ENCODE results near the gene INVS. TPM values are rescaled to one million over a fixed set of nuclear protein-coding genes. Genes with fewer than 3 reads are reported as not detected.

INVS gene
- total RNA-seq, 2 donors from 2014 or later, result 37.8 to 46.8 TPM

DNA sequence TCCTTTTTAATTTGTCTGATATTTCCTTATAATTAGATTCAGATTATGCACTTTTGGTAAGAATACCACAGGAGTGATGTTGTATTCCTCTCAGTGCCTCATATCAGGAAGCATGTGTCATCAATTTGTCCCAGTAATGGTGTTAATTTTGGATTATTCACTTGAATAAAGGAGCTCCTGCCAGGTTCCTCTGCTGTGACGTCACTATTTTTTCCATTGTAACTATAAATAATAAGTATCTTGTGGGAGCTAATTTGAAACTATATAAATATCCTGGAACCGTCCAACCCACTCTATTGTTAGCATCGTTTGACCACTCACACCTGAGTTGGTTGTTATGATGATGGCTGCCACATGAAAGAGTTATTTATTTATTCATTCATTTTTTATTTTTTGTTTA lies 107.9 kb downstream of the INVS start:
- DNase-seq (ENCODE audit: low spot score) (no peak), ATAC-seq (ENCODE audit: insufficient number of reproducible peaks, low FRiP score, low read depth) (no peak)
- Histone ChIP-seq H3K4me1 (ENCODE audit: control insufficient read depth in 1 of 2, low read depth in 2 of 2) (no peaks in the 10 kb centered on the region), H3K36me3 (no peaks in the 10 kb centered on the region), H3K27me3 (replicated peaks; ENCODE audit: insufficient read depth) (no peaks in the 10 kb centered on the region), H3K9me3 (no peaks in the 10 kb centered on the region), H3K4me3 (no peak overlapping the region), H3K27ac (no peak overlapping the region)
- TF ChIP-seq, protein P1, sequence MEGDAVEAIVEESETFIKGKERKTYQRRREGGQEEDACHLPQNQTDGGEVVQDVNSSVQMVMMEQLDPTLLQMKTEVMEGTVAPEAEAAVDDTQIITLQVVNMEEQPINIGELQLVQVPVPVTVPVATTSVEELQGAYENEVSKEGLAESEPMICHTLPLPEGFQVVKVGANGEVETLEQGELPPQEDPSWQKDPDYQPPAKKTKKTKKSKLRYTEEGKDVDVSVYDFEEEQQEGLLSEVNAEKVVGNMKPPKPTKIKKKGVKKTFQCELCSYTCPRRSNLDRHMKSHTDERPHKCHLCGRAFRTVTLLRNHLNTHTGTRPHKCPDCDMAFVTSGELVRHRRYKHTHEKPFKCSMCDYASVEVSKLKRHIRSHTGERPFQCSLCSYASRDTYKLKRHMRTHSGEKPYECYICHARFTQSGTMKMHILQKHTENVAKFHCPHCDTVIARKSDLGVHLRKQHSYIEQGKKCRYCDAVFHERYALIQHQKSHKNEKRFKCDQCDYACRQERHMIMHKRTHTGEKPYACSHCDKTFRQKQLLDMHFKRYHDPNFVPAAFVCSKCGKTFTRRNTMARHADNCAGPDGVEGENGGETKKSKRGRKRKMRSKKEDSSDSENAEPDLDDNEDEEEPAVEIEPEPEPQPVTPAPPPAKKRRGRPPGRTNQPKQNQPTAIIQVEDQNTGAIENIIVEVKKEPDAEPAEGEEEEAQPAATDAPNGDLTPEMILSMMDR (IDR thresholded peaks at IDR 0.05), result no peak

DNA sequence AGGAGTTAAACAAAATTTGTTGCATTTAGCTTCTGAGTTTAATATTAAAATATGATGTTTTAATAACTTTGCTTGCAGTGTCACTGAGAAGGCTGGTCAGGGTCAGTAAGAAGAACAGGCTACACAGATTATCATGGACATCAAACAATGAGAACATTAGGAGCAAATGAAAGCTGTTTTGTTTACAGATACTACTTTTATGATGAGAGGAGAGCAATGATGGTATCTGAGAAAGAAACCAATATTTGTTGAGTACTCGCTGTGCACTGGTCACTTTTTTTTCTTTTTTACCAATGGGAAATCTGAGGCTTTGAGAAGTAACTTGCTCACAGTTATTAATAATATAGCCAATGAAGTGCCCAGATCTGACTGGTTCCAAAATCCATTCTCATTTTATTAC lies 109.6 kb downstream of the INVS start:
- Histone ChIP-seq H3K9me3 (no peaks in the 10 kb centered on the region), H3K36me3 (no peaks in the 10 kb centered on the region), H3K27ac (no peak overlapping the region), H3K27me3 (replicated peaks; ENCODE audit: insufficient read depth) (no peaks in the 10 kb centered on the region), H3K4me3 (no peak overlapping the region), H3K4me1 (ENCODE audit: control insufficient read depth in 1 of 2, low read depth in 2 of 2) (no peaks in the 10 kb centered on the region)
- TF ChIP-seq, protein P1 (IDR thresholded peaks at IDR 0.05), result no peak
- DNase-seq (ENCODE audit: low spot score) (no peak), ATAC-seq (ENCODE audit: insufficient number of reproducible peaks, low FRiP score, low read depth) (no peak)

DNA sequence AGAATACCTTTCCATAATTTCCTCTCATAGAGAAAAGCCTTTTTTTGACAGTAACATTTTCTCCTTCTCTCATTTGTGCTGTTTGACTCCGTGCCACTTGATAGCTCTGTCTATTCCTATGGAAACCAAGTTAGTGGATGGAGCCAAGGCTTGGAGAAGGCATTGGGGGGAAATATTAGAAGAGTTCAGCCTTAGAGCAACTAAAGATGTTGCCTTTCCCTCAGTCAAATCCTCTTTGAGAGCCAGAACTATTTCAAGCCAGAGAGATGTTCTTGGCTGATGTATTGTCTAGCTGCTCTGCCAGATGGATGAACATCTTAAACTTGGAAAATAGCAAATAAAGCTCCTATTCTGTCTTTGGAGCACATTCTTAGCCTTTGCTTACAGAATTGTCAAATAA lies 112.4 kb downstream of the INVS start:
- Histone ChIP-seq H3K27ac (no peak overlapping the region), H3K4me1 (ENCODE audit: control insufficient read depth in 1 of 2, low read depth in 2 of 2) (no peaks in the 10 kb centered on the region), H3K27me3 (replicated peaks; ENCODE audit: insufficient read depth) (no peaks in the 10 kb centered on the region), H3K4me3 (no peak overlapping the region), H3K9me3 (no peaks in the 10 kb centered on the region), H3K36me3 (no peaks in the 10 kb centered on the region)
- DNase-seq (ENCODE audit: low spot score) (no peak), ATAC-seq (ENCODE audit: insufficient number of reproducible peaks, low FRiP score, low read depth) (no peak)
- TF ChIP-seq, protein P1 (IDR thresholded peaks at IDR 0.05), result no peak

DNA sequence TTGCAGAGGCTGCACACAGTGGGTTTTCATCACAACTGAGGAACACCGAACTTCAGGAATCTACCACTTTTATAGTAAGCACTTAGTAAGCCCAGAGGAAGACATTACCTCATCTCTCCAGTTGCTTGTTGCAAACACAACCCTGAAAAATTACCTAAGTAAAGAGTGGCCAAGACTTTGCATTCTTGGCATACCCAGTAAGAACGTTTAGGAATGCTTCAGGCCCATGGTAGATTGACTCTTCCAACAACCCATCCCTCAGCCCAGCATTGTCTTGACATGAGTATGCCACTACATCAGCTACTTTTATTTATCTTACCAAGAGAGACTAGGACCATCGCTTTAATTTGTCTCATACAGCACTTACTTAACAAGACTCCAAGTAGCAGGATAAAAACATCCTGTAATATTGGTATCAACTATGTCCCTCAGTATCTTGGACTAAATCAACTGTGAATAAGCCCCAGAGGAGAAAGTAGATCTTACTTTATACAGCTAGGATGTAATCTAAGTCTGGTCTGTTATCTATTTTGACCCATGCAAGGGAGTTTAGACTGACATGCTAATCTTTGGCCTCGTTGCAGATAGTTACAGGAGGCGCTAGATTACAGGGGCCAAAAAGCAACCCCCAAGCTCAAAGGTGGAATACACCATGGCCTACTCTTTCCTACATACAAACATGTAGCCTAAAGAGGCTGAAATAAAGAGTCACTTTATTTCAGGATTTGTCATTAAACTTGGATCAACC lies 114.9 kb downstream of the INVS start:
- H3K4me3 ChIP-seq, result no peak overlapping the region

DNA sequence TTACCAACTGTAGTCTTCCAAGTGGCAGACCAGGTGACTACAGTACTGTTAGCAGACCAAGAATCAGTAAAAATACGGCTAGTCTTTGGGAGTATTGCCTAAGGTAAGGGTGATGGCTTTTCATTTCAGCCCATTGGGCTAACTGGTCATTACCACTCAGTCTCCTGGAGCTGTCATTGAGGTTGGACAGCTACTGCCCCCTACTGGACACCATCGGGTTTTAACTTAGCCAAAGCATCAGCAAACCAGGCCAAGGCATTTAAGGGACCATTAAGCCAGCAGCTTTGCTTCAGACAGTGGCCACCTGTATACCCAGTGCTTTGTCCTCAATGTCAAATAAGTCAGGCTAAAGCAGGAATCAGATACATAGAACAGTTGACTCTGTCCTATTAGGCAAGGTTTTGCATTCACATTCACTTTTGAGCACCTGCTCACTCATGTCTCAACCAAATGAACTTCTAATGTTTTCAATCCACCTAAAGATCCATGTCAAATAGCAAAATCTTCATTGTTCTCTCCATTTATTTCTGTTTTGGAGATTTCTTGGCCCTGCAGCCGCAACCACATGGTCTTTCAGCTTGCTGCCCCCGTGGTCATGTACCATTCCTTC lies 117.2 kb downstream of the INVS start:
- no peak overlapping the region for H3K27ac ChIP-seq
- TF ChIP-seq, protein P1 (IDR thresholded peaks at IDR 0.05), result peak; percentile 48
- no peaks in the 10 kb centered on the region for H3K4me1 ChIP-seq (ENCODE audit: control insufficient read depth in 1 of 2, low read depth in 2 of 2)
- H3K4me3 ChIP-seq, result no peak overlapping the region
- ATAC-seq (ENCODE audit: insufficient number of reproducible peaks, low FRiP score, low read depth) (no peak), DNase-seq (ENCODE audit: low spot score) (no peak)
- H3K27me3 ChIP-seq (replicated peaks; ENCODE audit: insufficient read depth), result no peaks in the 10 kb centered on the region
- no peaks in the 10 kb centered on the region for H3K9me3 ChIP-seq
- no peaks in the 10 kb centered on the region for H3K36me3 ChIP-seq

More for the DNA sequence above, 114.9 kb downstream of the INVS start:
- no peak overlapping the region for H3K27ac ChIP-seq
- H3K36me3 ChIP-seq, result no peaks in the 10 kb centered on the region
- no peaks in the 10 kb centered on the region for H3K4me1 ChIP-seq (ENCODE audit: control insufficient read depth in 1 of 2, low read depth in 2 of 2)
- TF ChIP-seq, protein P1 (IDR thresholded peaks at IDR 0.05), result no peak
- H3K27me3 ChIP-seq (replicated peaks; ENCODE audit: insufficient read depth), result no peaks in the 10 kb centered on the region
- H3K9me3 ChIP-seq, result no peaks in the 10 kb centered on the region
- ATAC-seq (ENCODE audit: insufficient number of reproducible peaks, low FRiP score, low read depth) (no peak), DNase-seq (ENCODE audit: low spot score) (no peak)
